ENCODE measurements around the gene MKI67.

GRCh38 chr10:128061306-128062300, 64.6 kb downstream of the MKI67 start:
- TF ChIP-seq ZNF782 (CRISPR knock-in tag; IDR thresholded peaks at IDR 0.05; ENCODE audit: borderline replicate concordance) (no peak), ETV6 (CRISPR knock-in tag; conservative IDR thresholded peaks at IDR 0.05) (no peak), MLXIP (CRISPR knock-in tag; IDR thresholded peaks at IDR 0.05; ENCODE audit: borderline replicate concordance) (no peak), PHF8 (CRISPR knock-in tag; IDR thresholded peaks at IDR 0.05) (no peak), NFYB (CRISPR knock-in tag; IDR thresholded peaks at IDR 0.05) (no peak), LCORL (IDR thresholded peaks at IDR 0.05) (no peak), LCORL (CRISPR knock-in tag; IDR thresholded peaks at IDR 0.05) (no peak), EP300 (IDR thresholded peaks at IDR 0.05; ENCODE audit: low read depth in 2 of 2, low read length in 2 of 2) (no peak), EP300 (CRISPR knock-in tag; IDR thresholded peaks at IDR 0.05; ENCODE audit: borderline replicate concordance) (no peak), ZNF644 (CRISPR knock-in tag; IDR thresholded peaks at IDR 0.05; ENCODE audit: low read depth) (no peak), NFE2 (CRISPR knock-in tag; IDR thresholded peaks at IDR 0.05) (no peak), EZH2 (conservative IDR thresholded peaks at IDR 0.05; ENCODE audit: low read depth, low read length) (no peak), MAFF (IDR thresholded peaks at IDR 0.05; ENCODE audit: low read depth, low read length) (no peak), RXRA (CRISPR knock-in tag; IDR thresholded peaks at IDR 0.05) (no peak), HDAC6 (IDR thresholded peaks at IDR 0.05; ENCODE audit: low read depth, low read length) (no peak)
